Neural progenitor cell (in vitro differentiated cells): ENCODE measurements around the gene PRRC2B.

Experiments
- EZH2 ChIP-seq: fragments of 200-600 bp; sonication (generic); IDR thresholded peaks from 2 replicates; pipeline ENCODE4 v1.6.1; 2017; ENCODE audit warnings: antibody characterized with exemption, mild to moderate bottlenecking, moderate library complexity
- EZH2phosphoT487 ChIP-seq: fragments of 200-600 bp; sonication (generic); IDR thresholded peaks from 2 replicates; pipeline ENCODE4 v1.6.1; 2017; ENCODE audit warnings: antibody characterized with exemption

DNA sequence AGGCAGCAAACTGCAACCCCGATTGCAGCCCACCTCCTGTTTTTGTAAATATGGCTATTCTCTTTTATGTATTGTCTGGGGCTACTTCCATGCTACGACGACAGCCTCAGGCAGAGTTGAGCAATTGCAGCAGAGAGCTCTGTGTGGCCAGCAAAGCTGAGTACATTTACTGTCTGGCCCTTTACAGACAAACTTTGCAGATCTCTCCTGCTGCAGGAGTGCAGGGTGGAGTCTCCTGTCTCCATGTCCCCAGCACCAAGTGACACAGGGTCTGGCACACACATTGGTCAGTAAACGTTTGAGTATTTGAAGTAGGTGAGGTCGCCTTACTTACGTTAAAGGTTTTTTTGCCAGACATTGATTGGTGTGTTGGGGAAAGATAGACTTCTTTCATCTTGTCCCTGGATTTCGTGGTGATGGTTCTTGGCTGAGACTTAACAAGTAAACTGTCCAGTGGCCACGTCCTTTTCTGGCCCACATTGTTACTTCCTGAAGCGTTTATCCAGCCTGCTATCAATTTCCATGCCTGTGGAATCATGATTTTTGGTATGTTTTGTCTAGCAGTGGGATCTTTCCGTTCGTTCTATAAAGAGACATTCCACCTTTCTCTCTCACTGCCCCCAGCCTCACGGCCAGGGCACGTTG, 27.2 kb downstream of the PRRC2B start:
- no peak for TF ChIP-seq EZH2
- no peak for TF ChIP-seq EZH2phosphoT487
